Left cardiac atrium (tissue), 4 donors: Measurements from ENCODE around the gene HIP1. TPM values are rescaled to one million over a fixed set of nuclear protein-coding genes. Genes with fewer than 3 reads are reported as not detected.
"Not testable (repeated sequence)": the region's sequence is repeated elsewhere in the genome, so short reads cannot be mapped to it uniquely, and the experiment has no call there.

ENCODE experiments used
- ATAC-seq, 2 donors: fragments of 200-7000 bp; cut with Tn5 transposase; one replicate each; pipeline ENCODE4 v1.9.1; 2020; ENCODE audit warnings: mild to moderate bottlenecking in 2 of 2, moderate library complexity in 2 of 2
- DNase-seq: peaks from one replicate; pipeline ENCODE4 v3.0.0-alpha.2; 2020
- intact Hi-C, 2 donors: fragments of 100-400 bp; cut with DNase I; formaldehyde crosslinking; loops; one replicate each; pipeline versions ENCODE4 v1.14.1 to v1.15.1; 2022 to 2023
- total RNA-seq, 2 donors: library from RNA; stranded (reverse); fragmentation: NEBNext Ultra II Directional; extraction: Animal tissue kit (Norgen Biotek cat#: 25700); gene quantifications; one replicate each; pipeline ENCODE4 v1.2.1, GENCODE V29; 2021
- donor health status: DM: no; HTN: yes; CAD: no.
- donor health status: DM: no; HTN: yes; CAD: no; lungs with severe emphysema.
- donor health status: DM: yes; HTN: yes; CAD: no.
- donor health status: Dilated cardiomyopathy.

Gene HIP1
- total RNA-seq, 2 donors from 2014 or later = 15.1 to 15.5 TPM

- DNase-seq (no peak), ATAC-seq (no peak)
- intact Hi-C loops = no loop called here
These were observed 137.2 kb downstream of the HIP1 start for GRCh38 chr7:75601539-75601938.

GRCh38 chr7:75600748-75601147 is 138.0 kb downstream of the HIP1 start:
- ATAC-seq, intact Hi-C loops, DNase-seq: not testable (repeated sequence)

- DNase-seq = no peak
- intact Hi-C loops = no loop called here
- ATAC-seq = peak; percentile 56 to 58
These were observed 139.4 kb downstream of the HIP1 start for GRCh38 chr7:75599244-75599781.

GRCh38 chr7:75596727-75597614 is 141.8 kb downstream of the HIP1 start:
- ATAC-seq (no peak), DNase-seq (no peak)
- intact Hi-C loops = no loop called here

GRCh38 chr7:75595766-75596165 is 143.0 kb downstream of the HIP1 start:
- intact Hi-C loops = no loop called here
- ATAC-seq (no peak), DNase-seq (no peak)

GRCh38 chr7:75593500-75594184 is 145.1 kb downstream of the HIP1 start:
- ATAC-seq, intact Hi-C loops, DNase-seq: not testable (repeated sequence)

- DNase-seq = no peak
- intact Hi-C loops = no loop called here
- ATAC-seq = no peak
These were observed 147.1 kb downstream of the HIP1 start for GRCh38 chr7:75591467-75592255.

- intact Hi-C loops = no loop called here
- ATAC-seq = no peak
- DNase-seq = no peak
These were observed 148.3 kb downstream of the HIP1 start for GRCh38 chr7:75590373-75591005.

- intact Hi-C loops = no loop called here
- ATAC-seq (peak in 1 of 2 donors; percentile 59), DNase-seq (no peak)
These were observed 154.4 kb downstream of the HIP1 start for GRCh38 chr7:75584354-75584753.

GRCh38 chr7:75583255-75583654 is 155.5 kb downstream of the HIP1 start:
- intact Hi-C loops = no loop called here
- ATAC-seq = no peak
- no peak for DNase-seq

GRCh38 chr7:75579899-75580298 is 158.8 kb downstream of the HIP1 start:
- intact Hi-C loops = no loop called here

GRCh38 chr7:75578081-75578480 is 160.7 kb downstream of the HIP1 start:
- no peak for ATAC-seq

More at GRCh38 chr7:75579899-75580298, 158.8 kb downstream of the HIP1 start:
- DNase-seq (no peak), ATAC-seq (no peak)

GRCh38 chr7:75575488-75576121 is 163.1 kb downstream of the HIP1 start:
- DNase-seq = no peak
- intact Hi-C loops = no loop called here
- no peak for ATAC-seq

More at GRCh38 chr7:75578081-75578480, 160.7 kb downstream of the HIP1 start:
- no peak for DNase-seq
- intact Hi-C loops = no loop called here

GRCh38 chr7:75573477-75574019 is 165.2 kb downstream of the HIP1 start:
- ATAC-seq = no peak
- DNase-seq = no peak
- intact Hi-C loops = no loop called here

- ATAC-seq = no peak
- DNase-seq = no peak
- intact Hi-C loops = no loop called here
These were observed 165.9 kb downstream of the HIP1 start for GRCh38 chr7:75572814-75573213.

GRCh38 chr7:75572396-75572795 is 166.3 kb downstream of the HIP1 start:
- intact Hi-C loops = no loop called here
- ATAC-seq (no peak), DNase-seq (no peak)

- intact Hi-C loops = no loop called here
These were observed 167.5 kb downstream of the HIP1 start for GRCh38 chr7:75571209-75571608.

GRCh38 chr7:75569629-75570282 is 169.0 kb downstream of the HIP1 start:
- peak in 1 of 2 donors; percentile 27 for ATAC-seq
- intact Hi-C loops, DNase-seq: not testable (repeated sequence)

More at GRCh38 chr7:75571209-75571608, 167.5 kb downstream of the HIP1 start:
- DNase-seq (no peak), ATAC-seq (no peak)
